B cell (primary cell): ENCODE results near the gene RNLS. TPM values are rescaled to one million over a fixed set of nuclear protein-coding genes. Genes with fewer than 3 reads are reported as not detected.

Source experiments
- ATAC-seq: fragments of 200-7000 bp; cut with Tn5 transposase; one replicate; pipeline ENCODE4 v1.10.0; 2021; ENCODE audit warnings: low read depth, mild to moderate bottlenecking, moderate number of reproducible peaks, moderate library complexity
- CTCF ChIA-PET: fragments of 350-600 bp; sonication (Branson Sonifier 250); formaldehyde crosslinking; loops from one replicate; lab custom pipeline; 2021; ENCODE audit warnings: antibody characterized with exemption, inconsistent platforms; lab: Charles Lee
- POLR2A ChIA-PET: fragments of 350-600 bp; sonication (Branson Sonifier 250); formaldehyde crosslinking; loops from one replicate; lab custom pipeline; 2021; ENCODE audit warnings: antibody characterized with exemption; lab: Charles Lee
- DNase-seq: peaks from one replicate; pipeline ENCODE4 v3.0.0; 2013
- H2AFZ ChIP-seq: 2 replicates; pipeline ENCODE4 v1.6.1; 2012; ENCODE audit warnings: mild to moderate bottlenecking, low read depth, low read length; ENCODE audit not compliant: insufficient read depth, poor library complexity, severe bottlenecking
- H3K27ac ChIP-seq, 2 donors: 1 replicate in 1 of 2; 2 replicates in 1 of 2; pipeline ENCODE4 v1.5.1; 2012 to 2013; ENCODE audit warnings: low read length in 2 of 2, mild to moderate bottlenecking in 2 of 2, moderate library complexity in 1 of 2
- H3K27me3 ChIP-seq, 4 experiments: fragments of 200-600 bp in 1 of 4; sonication (generic) in 1 of 4; replicated peaks in 1 of 4; 1 replicate in 2 of 4; 2 replicates in 2 of 4; pipeline versions ENCODE4 v1.6.1 to v1.7.0; 2013 to 2016; ENCODE audit warnings: low read length in 3 of 4, mild to moderate bottlenecking in 2 of 4, mixed read lengths in 1 of 4, moderate library complexity in 1 of 4; ENCODE audit not compliant: insufficient read depth in 4 of 4, control insufficient read depth in 3 of 4; ENCODE audit errors: control extremely low read depth in 1 of 4
- H3K36me3 ChIP-seq, 2 experiments: replicated peaks in 1 of 2; 1 replicate in 1 of 2; 2 replicates in 1 of 2; pipeline versions ENCODE4 v1.6.1 to v1.7.1; 2013; ENCODE audit warnings: low read length in 1 of 2; ENCODE audit not compliant: insufficient read depth in 2 of 2, control insufficient read depth in 1 of 2; ENCODE audit errors: control extremely low read depth in 1 of 2, extremely low read depth in 1 of 2
- H3K4me1 ChIP-seq, 2 donors: fragments of 200-600 bp in 1 of 2; sonication (generic) in 1 of 2; 1 replicate in 1 of 2; 2 replicates in 1 of 2; pipeline versions ENCODE4 v1.5.1 to v1.6.1; 2013 to 2017; ENCODE audit warnings: low read length in 2 of 2; ENCODE audit not compliant: control insufficient read depth in 2 of 2, insufficient read depth in 2 of 2
- H3K4me2 ChIP-seq: replicated peaks from 2 replicates; pipeline ENCODE3; 2012; ENCODE audit warnings: mild to moderate bottlenecking, low read depth, low read length; ENCODE audit not compliant: poor library complexity, severe bottlenecking
- H3K4me3 ChIP-seq, 5 experiments: fragments of 200-600 bp in 1 of 5; sonication (generic) in 1 of 5; 1 replicate in 3 of 5; 2 replicates in 2 of 5; pipeline versions ENCODE4 v1.5.1 to v1.7.0; 2011 to 2016; ENCODE audit warnings: low read length in 4 of 5, mild to moderate bottlenecking in 4 of 5, low read depth in 2 of 5, control low read depth in 1 of 5, moderate library complexity in 1 of 5; ENCODE audit not compliant: insufficient read depth in 1 of 5; ENCODE audit errors: control extremely low read depth in 1 of 5, extremely low read depth in 1 of 5
- H3K79me2 ChIP-seq: fragments of 200-600 bp; sonication (generic); one replicate; pipeline ENCODE4 v1.6.0; 2016; ENCODE audit warnings: low read length; ENCODE audit not compliant: control insufficient read depth, insufficient read depth
- H3K9ac ChIP-seq: fragments of 200-600 bp; sonication (generic); 2 replicates; pipeline ENCODE4 v1.6.1; 2017; ENCODE audit warnings: mild to moderate bottlenecking, low read length, moderate library complexity
- H3K9me3 ChIP-seq, 3 donors: one replicate each; pipeline versions ENCODE4 v1.6.1 to v1.7.1; 2013; ENCODE audit warnings: low read length in 2 of 3; ENCODE audit not compliant: control insufficient read depth in 2 of 3, insufficient read depth in 1 of 3; ENCODE audit errors: control extremely low read depth in 1 of 3
- H4K20me1 ChIP-seq: 2 replicates; pipeline ENCODE4 v1.6.0; 2012; ENCODE audit warnings: mild to moderate bottlenecking, low read length; ENCODE audit not compliant: insufficient read depth, control insufficient read depth, poor library complexity, severe bottlenecking
- H3K27ac Mint-ChIP-seq: one replicate; pipeline ENCODE4 v1.8.0; 2021; ENCODE audit warnings: mixed read lengths
- H3K27me3 Mint-ChIP-seq: one replicate; pipeline ENCODE4 v1.8.0; 2021; ENCODE audit warnings: mixed read lengths
- H3K4me1 Mint-ChIP-seq: one replicate; pipeline ENCODE4 v1.8.0; 2021; ENCODE audit warnings: mixed read lengths
- H3K4me3 Mint-ChIP-seq: one replicate; pipeline ENCODE4 v1.8.0; 2021; ENCODE audit warnings: mixed read lengths
- H3K9me3 Mint-ChIP-seq: one replicate; pipeline ENCODE4 v1.8.0; 2022; ENCODE audit warnings: mixed read lengths; ENCODE audit not compliant: insufficient read depth
- CTCF ChIP-seq: fragments of 200-600 bp; IDR thresholded peaks from one replicate; pipeline ENCODE4 v1.8.0; 2022; ENCODE audit warnings: antibody characterized with exemption, mild to moderate bottlenecking
- EZH2 ChIP-seq: IDR thresholded peaks from 2 replicates; pipeline ENCODE4 v1.6.1; 2012; ENCODE audit warnings: borderline replicate concordance, low read depth, mild to moderate bottlenecking, moderate library complexity, low read length; ENCODE audit not compliant: insufficient read depth, poor library complexity, severe bottlenecking
- WGBS: methylation state at CpG from one replicate; pipeline ENCODE4 v1.1.5; 2013; ENCODE audit warnings: missing lambda C conversion rate; ENCODE audit not compliant: insufficient coverage; 5-methylcytosine and 5-hydroxymethylcytosine counted together
- intact Hi-C: fragments of 100-400 bp; cut with micrococcal nuclease; formaldehyde crosslinking; loops from one replicate; pipeline ENCODE4 v1.10.0; 2022
- polyA plus RNA-seq: library from polyadenylated mRNA; depleted of rRNA; stranded (reverse); fragments of >200 nt; gene quantifications from 2 replicates; pipeline ENCODE4 v1.2.3, GENCODE V29; 2012
- total RNA-seq, 2 donors: library from RNA; stranded (reverse); fragments of 120-200 nt in 1 of 2; gene quantifications; 1 replicate in 1 of 2; 2 replicates in 1 of 2; pipeline versions ENCODE4 v1.2.3 to v1.2.4, GENCODE V29; 2013 to 2022

The RNLS gene
- total and polyA plus RNA-seq, 2 donors (not counting 1 experiment from before 2014, with no cell fraction given) = 3.5 to 7.5 TPM

- H3K9ac ChIP-seq = no peak overlapping the region
- TF ChIP-seq EZH2 (no peak), CTCF (no peak)
- H3K79me2 ChIP-seq = no peaks in the 10 kb centered on the region
- no CpG with 5 or more reads among the region's 2 CpGs for WGBS
- intact Hi-C loops = no loop called here
- H3K27me3 ChIP-seq = no peaks in the 10 kb centered on the region
- H3K36me3 ChIP-seq = no peaks in the 10 kb centered on the region
- Mint-ChIP-seq H3K4me1 (no peaks in the 10 kb centered on the region), H3K4me3 (no peak overlapping the region), H3K27me3 (no peaks in the 10 kb centered on the region), H3K9me3 (no peaks in the 10 kb centered on the region), H3K27ac (no peak overlapping the region)
- no peaks in the 10 kb centered on the region for H3K9me3 ChIP-seq
- no peak overlapping the region for H3K4me3 ChIP-seq
- ChIA-PET CTCF (no interaction called here), POLR2A (no interaction called here)
- DNase-seq = no peak
- no peaks in the 10 kb centered on the region for H4K20me1 ChIP-seq
- no peak for ATAC-seq
- no peaks in the 10 kb centered on the region for H3K4me1 ChIP-seq
- no peak overlapping the region for H2AFZ ChIP-seq
- no peak overlapping the region for H3K4me2 ChIP-seq
- no peak overlapping the region for H3K27ac ChIP-seq
These were observed 100.9 kb downstream of the RNLS start for GRCh38 chr10:88482220-88482619.

DNA sequence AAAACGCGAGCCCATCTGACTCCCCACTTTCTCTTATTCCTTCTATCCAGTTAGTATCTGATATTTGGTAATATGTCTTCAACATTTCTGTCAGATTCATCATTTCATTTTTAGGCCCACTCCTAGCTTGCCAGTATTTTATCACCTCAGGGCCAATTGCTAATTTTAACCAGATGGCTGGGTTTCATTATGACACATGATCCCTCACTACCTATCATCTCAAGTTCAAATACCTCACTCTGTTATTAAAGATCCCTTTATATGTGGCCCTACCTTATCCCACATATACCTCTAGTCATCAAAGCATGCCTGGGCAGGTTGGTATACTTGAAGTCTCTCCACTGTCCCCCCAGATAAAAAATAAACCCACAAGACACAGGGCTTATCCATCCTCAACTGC is 104.9 kb downstream of the RNLS start:
- no peaks in the 10 kb centered on the region for H3K27me3 ChIP-seq
- no peaks in the 10 kb centered on the region for H3K79me2 ChIP-seq
- H3K9ac ChIP-seq = no peak overlapping the region
- DNase-seq = no peak
- TF ChIP-seq CTCF (no peak), EZH2 (no peak)
- no peak for ATAC-seq
- H3K27ac ChIP-seq = no peak overlapping the region
- Mint-ChIP-seq H3K4me1 (no peaks in the 10 kb centered on the region), H3K27ac (no peak overlapping the region), H3K27me3 (no peaks in the 10 kb centered on the region), H3K9me3 (no peaks in the 10 kb centered on the region), H3K4me3 (no peak overlapping the region)
- H4K20me1 ChIP-seq = no peaks in the 10 kb centered on the region
- H3K4me2 ChIP-seq = no peak overlapping the region
- no peaks in the 10 kb centered on the region for H3K9me3 ChIP-seq
- intact Hi-C loops = no loop called here
- H3K36me3 ChIP-seq = no peaks in the 10 kb centered on the region
- ChIA-PET CTCF (no interaction called here), POLR2A (no interaction called here)
- WGBS = no CpG with 5 or more reads among the region's 2 CpGs
- H3K4me3 ChIP-seq = no peak overlapping the region
- H2AFZ ChIP-seq = no peak overlapping the region
- no peaks in the 10 kb centered on the region for H3K4me1 ChIP-seq
